Measurements from ENCODE around the gene FERD3L.

Gene FERD3L

GRCh38 chr7:19102884-19103283 is 42.3 kb downstream of the FERD3L start:
- DNase-seq (ENCODE audit: low read depth, low spot score) = no peak
- H3K27ac ChIP-seq = no peak overlapping the region

DNA sequence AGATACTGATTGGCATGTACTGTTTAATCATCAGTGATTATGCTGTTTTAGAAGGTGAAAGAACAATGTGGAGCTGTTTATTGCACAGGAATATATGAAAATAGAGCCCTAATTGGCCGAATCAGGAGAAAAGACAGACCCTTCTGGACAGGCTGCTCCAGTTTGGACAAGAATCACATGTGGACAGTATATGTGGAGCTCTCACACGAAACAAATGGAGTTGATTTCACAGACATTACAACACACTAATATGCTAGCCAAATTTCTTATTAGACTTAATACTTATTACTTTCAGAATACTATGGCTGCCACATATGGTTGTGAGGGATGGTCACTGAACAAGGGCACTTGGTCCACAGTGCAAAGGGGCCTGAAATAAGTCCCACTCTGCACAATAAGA is 43.3 kb downstream of the FERD3L start:
- H3K27ac ChIP-seq = no peak overlapping the region
- no peak for DNase-seq (ENCODE audit: low read depth, low spot score)

DNA sequence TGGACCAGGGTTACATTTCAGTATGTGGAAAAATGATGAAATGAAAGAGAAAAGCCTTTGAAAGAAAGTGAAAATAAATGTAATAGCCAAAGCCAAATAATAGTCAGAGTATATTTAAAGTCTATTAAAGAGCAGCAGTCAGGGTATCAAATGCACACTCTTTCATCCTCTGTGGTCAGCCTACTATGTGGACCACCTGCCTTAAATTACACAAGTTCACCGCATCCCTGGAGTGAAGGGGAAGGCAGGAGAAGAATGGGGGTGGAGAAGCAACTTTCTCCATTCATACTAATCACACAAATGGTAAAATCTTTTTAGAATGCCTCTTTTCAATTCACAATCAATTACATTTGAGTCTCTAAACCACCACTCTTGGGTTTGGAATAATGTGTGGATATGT is 43.7 kb downstream of the FERD3L start:
- no peak for DNase-seq (ENCODE audit: low read depth, low spot score)
- no peak overlapping the region for H3K27ac ChIP-seq

GRCh38 chr7:19099924-19100323 is 45.3 kb downstream of the FERD3L start:
- no peak for DNase-seq (ENCODE audit: low read depth, low spot score)
- H3K27ac ChIP-seq = no peak overlapping the region

GRCh38 chr7:19099194-19099593 is 46.0 kb downstream of the FERD3L start:
- DNase-seq (ENCODE audit: low read depth, low spot score) = no peak
- no peak overlapping the region for H3K27ac ChIP-seq

DNA sequence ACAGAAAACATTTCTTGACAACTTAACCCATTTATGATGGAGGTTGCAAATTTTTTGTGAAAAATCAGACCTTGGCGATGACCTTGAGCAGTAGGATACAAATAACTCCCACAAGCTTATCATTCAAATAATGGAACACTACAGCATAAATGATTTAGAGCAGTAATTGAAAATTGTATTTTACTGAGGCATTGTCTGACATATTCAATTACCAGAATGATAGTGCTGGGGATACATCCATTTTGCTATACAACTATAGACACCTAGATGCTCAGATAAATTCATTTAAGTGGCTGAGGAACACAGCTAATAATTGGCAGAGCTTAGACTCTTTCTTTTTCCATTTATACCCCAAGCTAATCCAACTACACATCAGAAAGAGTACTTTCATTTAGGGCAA is 46.7 kb downstream of the FERD3L start:
- no peak overlapping the region for H3K27ac ChIP-seq
- no peak for DNase-seq (ENCODE audit: low read depth, low spot score)

GRCh38 chr7:19097165-19098055 is 47.8 kb downstream of the FERD3L start:
- no peak overlapping the region for H3K27ac ChIP-seq
- no peak for DNase-seq (ENCODE audit: low read depth, low spot score)

GRCh38 chr7:19095353-19095860 is 49.8 kb downstream of the FERD3L start:
- DNase-seq (ENCODE audit: low read depth, low spot score) = no peak
- no peak overlapping the region for H3K27ac ChIP-seq

All from epithelial cell of prostate (primary cell).